DMS 273 (cell line): ENCODE results near the gene YIF1B.

Experiments
- DNase-seq: peaks from one replicate; lab custom pipeline; 2025; ENCODE audit not compliant: unreplicated experiment; lab: John Stamatoyannopoulos, UW

YIF1B gene

DNA sequence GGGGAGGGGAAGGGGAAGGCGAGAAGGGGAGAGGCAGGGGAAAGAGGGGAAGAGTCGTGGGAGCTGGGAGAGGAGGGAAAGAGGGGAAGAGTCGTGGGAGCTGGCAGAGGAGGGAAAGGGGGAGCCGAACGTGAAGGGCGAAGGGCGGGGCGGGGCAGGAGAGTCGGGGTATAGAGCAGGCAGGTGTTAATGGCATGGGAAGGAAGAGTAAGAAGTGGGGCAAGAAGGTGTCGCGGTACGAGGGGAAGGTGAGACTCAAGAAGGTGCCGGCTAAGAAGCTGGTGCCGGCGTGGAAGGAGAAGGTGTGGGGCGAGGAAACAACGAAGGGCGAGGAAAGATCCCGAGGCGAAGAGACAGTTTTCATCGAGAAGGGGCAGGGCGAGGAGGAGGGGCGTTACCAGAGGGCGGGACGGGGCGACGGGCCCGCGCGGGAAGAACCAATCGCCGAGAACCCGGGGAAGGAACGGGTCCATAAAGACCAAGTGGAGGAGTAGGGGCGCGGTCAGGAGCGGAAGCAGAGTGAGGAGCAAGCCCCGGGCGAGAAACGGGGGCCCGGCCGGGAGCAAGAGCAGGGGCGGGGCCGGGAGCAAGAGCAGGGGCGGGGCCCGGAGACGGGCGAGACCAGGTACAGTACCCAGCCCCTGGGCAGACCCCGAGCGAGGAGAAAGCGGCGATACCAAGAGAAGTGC, 20.3 kb upstream of the YIF1B start:
- peak; percentile 97 for DNase-seq

GRCh38 chr19:38333245-38333644, 17.5 kb upstream of the YIF1B start:
- DNase-seq, result no peak

- DNase-seq, result no peak
Measured at GRCh38 chr19:38331728-38332127, 16.0 kb upstream of the YIF1B start.

- DNase-seq, result no peak
Measured at GRCh38 chr19:38329651-38330050, 13.9 kb upstream of the YIF1B start.

DNA sequence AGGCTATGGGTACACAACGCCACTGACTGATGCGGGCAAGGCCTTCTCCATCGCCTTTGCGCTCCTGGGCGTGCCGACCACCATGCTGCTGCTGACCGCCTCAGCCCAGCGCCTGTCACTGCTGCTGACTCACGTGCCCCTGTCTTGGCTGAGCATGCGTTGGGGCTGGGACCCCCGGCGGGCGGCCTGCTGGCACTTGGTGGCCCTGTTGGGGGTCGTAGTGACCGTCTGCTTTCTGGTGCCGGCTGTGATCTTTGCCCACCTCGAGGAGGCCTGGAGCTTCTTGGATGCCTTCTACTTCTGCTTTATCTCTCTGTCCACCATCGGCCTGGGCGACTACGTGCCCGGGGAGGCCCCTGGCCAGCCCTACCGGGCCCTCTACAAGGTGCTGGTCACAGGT, 10.8 kb upstream of the YIF1B start:
- no peak for DNase-seq

GRCh38 chr19:38324431-38324830, 8.7 kb upstream of the YIF1B start:
- DNase-seq, result no peak

DNA sequence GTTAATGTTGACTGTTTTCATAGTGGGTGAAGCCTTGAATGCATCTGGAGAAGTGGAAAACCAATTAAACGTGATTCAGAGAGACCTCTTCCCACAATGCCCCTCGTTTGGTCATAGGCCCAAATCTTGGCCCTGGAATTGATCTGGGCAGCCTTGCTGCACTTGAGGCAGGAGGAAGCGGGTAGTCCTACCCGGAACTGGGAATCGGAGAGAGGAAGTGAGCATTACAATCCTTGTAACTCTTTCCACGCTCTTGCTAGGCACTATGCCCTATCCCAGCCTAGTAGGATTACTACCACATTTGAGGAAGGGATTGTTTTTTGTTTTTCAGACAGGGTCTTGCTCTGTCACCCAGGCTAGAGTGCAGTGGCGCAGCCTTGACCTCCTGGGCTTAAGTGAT, 7.5 kb upstream of the YIF1B start:
- no peak for DNase-seq

GRCh38 chr19:38321646-38322196, 6.0 kb upstream of the YIF1B start:
- no peak for DNase-seq

GRCh38 chr19:38320969-38321339, 5.2 kb upstream of the YIF1B start:
- DNase-seq, result no peak

DNA sequence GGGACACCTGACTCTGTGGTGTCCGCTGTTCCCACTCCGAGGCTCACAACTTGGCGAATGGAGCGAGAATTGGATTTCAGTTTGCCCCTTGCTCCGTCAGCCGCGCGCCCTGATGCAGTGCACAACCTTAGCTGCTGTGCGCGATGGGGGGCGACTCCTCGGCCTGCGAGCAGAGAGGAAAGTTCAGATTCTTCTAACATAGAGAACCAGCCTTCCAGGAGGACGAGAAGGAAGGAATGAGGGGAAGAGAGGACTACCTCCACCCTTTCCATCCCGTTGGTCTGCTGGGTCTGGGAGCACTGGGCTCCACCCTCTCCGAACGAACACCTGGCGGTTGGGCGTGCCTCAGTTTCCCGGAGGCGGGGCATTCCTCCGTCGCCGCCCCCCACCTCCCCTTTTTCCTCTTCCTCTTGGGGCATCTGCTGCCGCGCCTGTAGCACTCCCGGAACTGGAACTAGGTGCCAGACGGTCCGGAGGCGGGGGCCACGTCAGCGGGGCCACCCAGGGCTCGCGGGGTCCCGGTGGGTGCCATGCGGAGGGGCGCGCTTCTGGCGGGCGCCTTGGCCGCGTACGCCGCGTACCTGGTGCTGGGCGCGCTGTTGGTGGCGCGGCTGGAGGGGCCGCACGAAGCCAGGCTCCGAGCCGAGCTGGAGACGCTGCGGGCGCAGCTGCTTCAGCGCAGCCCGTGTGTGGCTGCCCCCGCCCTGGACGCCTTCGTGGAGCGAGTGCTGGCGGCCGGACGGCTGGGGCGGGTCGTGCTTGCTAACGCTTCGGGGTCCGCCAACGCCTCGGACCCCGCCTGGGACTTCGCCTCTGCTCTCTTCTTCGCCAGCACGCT, 3.9 kb upstream of the YIF1B start, which contains the start of gene KCNK6:
TSS of gene KCNK6 (plus strand) at position 425 of the 838 bp plus-strand sequence. CDS start at position 531, 106 bp downstream.
- DNase-seq, result peak; percentile 75

DNA sequence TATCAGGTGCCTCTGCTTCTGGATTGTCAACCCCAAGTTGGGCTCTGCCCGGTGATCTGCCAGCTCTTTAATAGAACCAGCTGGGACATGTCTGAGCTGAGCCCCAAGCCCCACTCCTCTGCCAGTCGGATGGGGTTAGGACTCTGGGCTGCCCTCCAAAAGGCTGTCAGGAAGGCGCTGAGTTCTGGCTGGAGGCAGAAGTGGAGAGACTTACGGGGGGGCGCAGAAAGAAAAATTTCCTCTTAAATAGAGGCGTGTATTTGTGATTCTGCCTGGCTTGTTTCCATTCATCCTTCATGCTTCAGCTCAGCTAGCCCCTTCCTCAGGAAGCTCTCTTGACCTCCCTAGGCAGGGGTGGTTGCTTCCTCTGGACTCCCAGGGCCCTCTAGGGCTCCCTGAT, 2.9 kb upstream of the YIF1B start:
- peak; percentile 78 for DNase-seq

DNA sequence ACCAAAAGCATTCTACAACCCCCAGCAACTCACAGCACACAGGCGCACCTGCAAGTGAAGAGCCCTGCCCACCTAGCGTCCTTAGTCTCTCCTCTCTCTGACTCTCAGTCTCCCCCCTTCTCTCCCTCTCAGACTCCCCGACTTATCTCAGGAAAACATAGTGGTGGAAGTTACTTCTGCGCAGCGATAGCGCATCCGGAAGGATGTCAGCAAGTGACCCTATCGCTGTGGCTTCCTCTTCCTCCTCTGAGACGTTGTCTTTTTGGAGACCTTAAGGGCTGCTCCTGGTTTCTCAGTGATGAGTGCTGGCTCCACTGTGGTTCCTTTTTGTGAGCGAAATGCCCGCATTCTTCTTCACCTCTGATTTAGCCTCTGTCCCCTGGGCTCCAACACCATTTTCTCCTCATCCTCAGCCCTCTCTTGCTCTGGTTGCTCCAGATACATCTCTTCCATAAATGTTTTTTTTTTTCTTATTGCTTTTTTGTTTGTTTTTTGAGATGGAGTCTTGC, 1.4 kb upstream of the YIF1B start:
- no peak for DNase-seq

DNA sequence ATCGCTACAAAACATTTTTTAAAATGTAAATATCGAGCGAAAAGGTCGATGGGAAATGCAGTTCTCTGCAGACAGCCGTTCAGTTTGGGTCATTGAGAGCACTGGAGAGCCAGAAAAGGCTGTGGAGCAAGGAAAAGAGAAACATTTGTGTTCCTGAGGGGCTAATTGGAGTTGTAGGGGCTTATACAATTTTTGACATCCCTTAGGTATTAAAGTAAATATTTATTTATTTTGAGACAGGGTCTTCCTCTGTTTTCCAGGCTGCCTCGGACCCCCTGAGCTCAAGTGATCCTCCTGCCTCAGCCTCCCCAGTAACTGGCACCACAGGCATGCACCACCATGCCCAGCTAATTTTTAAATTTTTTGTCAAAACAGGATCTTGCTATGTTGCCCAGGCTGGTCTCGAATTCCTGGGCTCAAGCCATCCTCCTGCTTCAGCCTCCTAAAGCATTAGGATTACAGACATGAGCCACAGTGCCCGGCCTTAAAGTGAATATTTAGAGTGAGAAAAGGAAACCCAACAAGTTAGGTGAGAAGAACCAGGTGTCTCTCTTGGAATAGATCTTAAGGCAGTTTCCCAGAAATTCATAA, 825 bp upstream of the YIF1B start:
- peak; percentile 77 for DNase-seq

DNA sequence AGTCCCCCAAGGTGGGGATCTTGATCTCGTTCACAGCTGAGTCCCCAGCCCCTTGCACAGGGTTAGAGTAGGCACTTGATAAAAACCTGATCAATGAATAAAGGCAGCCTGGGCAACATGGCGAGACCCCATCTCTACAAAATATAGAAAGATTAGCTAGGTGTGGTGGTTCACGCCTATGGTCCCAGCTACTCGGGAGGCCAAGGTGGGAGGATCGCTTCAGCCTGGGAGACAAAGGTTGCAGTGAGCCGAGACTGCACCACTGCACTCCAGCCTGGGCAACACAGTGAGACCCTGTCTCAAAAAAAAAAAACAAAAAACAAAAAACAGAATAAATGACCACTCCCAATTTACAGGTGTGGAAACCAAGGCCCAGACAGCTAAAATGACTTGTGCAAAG, 4.8 kb downstream of the YIF1B start:
- no peak for DNase-seq

DNA sequence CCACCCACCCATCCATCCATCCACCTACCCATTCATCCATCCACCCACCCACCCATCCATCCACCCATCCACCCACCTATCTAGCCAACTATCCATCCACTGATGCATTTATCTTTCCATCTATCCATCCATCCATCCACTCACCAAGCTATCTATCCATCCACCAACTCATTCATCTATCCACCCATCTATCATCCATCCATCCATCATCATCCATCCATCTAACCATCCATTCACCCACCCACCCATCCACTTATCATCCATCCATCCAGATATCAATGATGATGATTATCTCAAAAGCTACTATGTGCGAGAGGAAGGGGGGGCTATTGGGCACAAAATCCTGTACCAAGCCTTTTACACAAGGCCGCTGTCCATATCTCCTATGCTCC, 5.5 kb downstream of the YIF1B start:
- DNase-seq, result no peak

DNA sequence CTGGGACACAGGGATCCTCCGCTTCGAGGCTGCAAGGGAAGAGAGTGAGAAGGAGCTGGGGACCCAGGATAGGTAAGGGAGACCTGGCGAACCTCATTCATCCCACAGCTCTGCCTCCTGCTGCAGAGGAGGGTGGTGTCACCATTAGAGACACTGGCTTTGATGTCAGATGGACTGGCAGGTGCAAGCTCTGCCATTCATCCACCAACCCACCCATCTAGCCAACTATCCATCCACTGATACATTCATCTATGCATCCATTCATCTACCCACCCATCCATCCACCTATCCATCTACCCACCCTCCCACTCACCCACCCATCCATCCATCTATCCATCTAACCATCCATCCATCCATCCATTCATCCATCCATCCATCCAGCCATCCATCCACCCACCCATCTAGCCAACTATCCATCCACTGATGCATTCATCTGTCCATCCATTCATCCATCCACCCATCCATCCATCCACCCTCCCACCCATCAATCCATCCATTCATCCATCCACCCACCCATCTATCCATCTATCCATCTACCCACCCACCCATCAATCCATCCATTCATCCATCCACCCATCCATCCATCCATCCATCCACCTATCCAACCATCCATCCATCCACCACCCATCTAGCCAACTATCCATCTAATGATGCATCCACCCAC, 6.0 kb downstream of the YIF1B start:
- DNase-seq, result no peak

GRCh38 chr19:38308926-38309614, 6.7 kb downstream of the YIF1B start:
- no peak for DNase-seq

DNA sequence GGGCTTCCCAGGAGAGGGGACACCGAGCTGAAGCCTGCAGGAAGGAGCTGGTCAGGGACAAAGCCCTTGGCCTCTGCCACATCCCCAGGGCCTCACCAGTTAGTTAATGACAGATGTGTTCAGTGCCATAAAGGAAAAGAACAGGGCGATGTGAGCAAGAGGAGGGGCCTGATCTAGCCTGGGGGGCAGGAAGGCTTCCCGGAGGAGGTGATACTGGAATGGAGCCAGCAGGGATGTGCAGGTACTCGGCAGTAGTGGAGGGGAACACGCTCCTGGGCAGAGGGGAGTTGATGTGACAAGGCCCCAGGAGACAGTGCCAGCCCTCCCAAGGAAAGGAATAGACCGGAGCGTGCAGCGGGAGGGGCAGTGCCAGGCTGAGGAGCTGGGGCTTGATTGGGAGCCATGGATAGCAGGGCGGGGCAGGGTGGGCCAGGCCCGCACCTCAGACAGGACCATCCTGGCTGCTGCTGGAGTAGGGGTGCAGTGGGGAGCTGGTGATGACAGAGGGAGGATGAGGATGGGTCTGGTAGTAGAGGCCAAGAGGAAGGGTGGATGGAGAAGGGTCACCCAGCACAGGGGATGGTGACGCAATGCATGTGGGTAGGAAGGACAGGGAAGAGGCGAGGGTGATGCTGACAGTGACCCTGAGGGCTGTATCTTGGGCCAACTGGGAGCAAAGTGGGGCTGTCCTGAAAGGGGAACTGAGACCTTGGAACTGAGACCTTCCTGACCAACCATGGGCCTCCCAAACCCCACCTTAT, 7.6 kb downstream of the YIF1B start:
- no peak for DNase-seq

DNA sequence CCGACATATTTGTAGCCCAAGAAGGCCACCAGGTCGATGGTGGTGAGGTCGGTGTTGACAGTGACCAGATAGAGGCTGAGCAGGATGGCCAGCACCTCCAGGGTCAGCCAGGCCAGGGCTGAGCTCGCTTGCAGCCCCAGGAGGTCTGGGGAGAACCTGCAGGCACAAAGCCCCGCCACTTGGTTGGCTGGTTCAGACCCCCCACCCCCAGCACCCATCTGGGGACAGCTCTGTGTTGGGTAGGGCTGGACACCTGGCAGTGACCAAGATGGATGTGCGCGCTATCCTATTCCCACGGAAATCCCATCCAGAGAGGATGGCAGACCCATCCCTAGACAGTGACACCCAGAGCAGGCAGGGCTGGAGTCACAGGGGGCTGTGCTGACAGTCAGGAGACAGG, 8.2 kb downstream of the YIF1B start:
- no peak for DNase-seq

- no peak for DNase-seq
Measured at GRCh38 chr19:38307076-38307475, 8.7 kb downstream of the YIF1B start.
